ENCODE data around the gene RCBTB2.

- TF ChIP-seq, protein P1, sequence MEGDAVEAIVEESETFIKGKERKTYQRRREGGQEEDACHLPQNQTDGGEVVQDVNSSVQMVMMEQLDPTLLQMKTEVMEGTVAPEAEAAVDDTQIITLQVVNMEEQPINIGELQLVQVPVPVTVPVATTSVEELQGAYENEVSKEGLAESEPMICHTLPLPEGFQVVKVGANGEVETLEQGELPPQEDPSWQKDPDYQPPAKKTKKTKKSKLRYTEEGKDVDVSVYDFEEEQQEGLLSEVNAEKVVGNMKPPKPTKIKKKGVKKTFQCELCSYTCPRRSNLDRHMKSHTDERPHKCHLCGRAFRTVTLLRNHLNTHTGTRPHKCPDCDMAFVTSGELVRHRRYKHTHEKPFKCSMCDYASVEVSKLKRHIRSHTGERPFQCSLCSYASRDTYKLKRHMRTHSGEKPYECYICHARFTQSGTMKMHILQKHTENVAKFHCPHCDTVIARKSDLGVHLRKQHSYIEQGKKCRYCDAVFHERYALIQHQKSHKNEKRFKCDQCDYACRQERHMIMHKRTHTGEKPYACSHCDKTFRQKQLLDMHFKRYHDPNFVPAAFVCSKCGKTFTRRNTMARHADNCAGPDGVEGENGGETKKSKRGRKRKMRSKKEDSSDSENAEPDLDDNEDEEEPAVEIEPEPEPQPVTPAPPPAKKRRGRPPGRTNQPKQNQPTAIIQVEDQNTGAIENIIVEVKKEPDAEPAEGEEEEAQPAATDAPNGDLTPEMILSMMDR (IDR thresholded peaks at IDR 0.05): no peak
- TF ChIP-seq EP300 (IDR thresholded peaks at IDR 0.05; ENCODE audit: low read depth): no peak
These were observed 36.4 kb downstream of the RCBTB2 start for GRCh38 chr13:48496271-48497161.
